ENCODE data around the gene LLGL1.
A peak's percentile ranks its signal among the peaks of the same experiment; 100 is the strongest.

LLGL1 gene

GRCh38 chr17:18225121-18225641, at the start of gene LLGL1:
Gene LLGL1, plus strand, starts transcription at chr17:18225635. Its CDS starts 48 bp downstream, at chr17:18225683.
- ATAC-seq (replicated peaks) = peak; percentile 97 to 98
- Mint-ChIP-seq H3K4me3 (peak within 1 kb of the TSS; percentile 87 to 89), H3K4me1 (peaks cover 11 to 23% of the 10 kb centered on the region in 2 donors), H3K36me3 (peaks cover 0 to 3% of the 10 kb centered on the region in 2 donors), H3K27me3 (no peaks in the 10 kb centered on the region), H3K27ac (peak within 1 kb of the TSS; percentile 79), H3K9me3 (no peaks in the 10 kb centered on the region)
- peak; percentile 88 for DNase-seq

GRCh38 chr17:18176176-18176575, 49.3 kb upstream of the LLGL1 start:
- Mint-ChIP-seq H3K9me3 (no peaks in the 10 kb centered on the region), H3K4me3 (no peak overlapping the region), H3K27ac (peak overlapping the region; percentile 33), H3K4me1 (peaks cover 6 to 10% of the 10 kb centered on the region in 2 donors), H3K36me3 (no peaks in the 10 kb centered on the region), H3K27me3 (no peaks in the 10 kb centered on the region)
- ATAC-seq (replicated peaks) = peak; percentile 89 to 92
- no peak for DNase-seq

- Mint-ChIP-seq H3K36me3 (no peaks in the 10 kb centered on the region), H3K4me3 (no peak overlapping the region), H3K9me3 (no peaks in the 10 kb centered on the region), H3K27me3 (no peaks in the 10 kb centered on the region), H3K4me1 (peaks cover 9 to 15% of the 10 kb centered on the region in 2 donors), H3K27ac (no peak overlapping the region)
- ATAC-seq (replicated peaks) = no peak
- no peak for DNase-seq
These were observed 48.3 kb upstream of the LLGL1 start for GRCh38 chr17:18177133-18177532.

- ATAC-seq (replicated peaks) (no peak), DNase-seq (no peak)
- Mint-ChIP-seq H3K27me3 (no peaks in the 10 kb centered on the region), H3K9me3 (no peaks in the 10 kb centered on the region), H3K4me3 (no peak overlapping the region), H3K36me3 (no peaks in the 10 kb centered on the region), H3K27ac (no peak overlapping the region), H3K4me1 (peaks cover 11 to 21% of the 10 kb centered on the region in 2 donors)
These were observed 47.7 kb upstream of the LLGL1 start for GRCh38 chr17:18177722-18178121.

DNA sequence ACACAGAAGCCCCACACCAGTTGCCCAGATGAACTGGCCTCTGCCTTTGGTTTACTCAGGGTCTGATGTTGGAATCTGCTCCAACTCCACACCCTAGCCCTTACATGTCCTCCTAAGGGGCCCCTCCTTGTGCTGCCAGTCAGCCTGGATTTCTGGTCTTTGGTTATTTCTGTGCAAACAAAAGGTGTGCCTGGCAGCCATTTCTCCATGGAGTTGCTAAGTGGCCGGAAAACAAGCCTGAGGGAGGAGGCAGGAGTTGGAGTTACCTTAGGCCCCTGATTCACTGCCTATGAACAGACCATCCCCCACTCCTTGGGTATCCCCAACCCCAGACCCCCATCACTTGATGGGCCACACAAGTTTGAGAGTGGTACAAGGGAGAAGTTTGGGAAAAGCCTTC, 46.2 kb upstream of the LLGL1 start:
- Mint-ChIP-seq H3K36me3 (no peaks in the 10 kb centered on the region), H3K9me3 (no peaks in the 10 kb centered on the region), H3K27ac (no peak overlapping the region), H3K4me1 (peaks cover 13 to 25% of the 10 kb centered on the region in 2 donors), H3K4me3 (no peak overlapping the region), H3K27me3 (no peaks in the 10 kb centered on the region)
- no peak for DNase-seq
- no peak for ATAC-seq (replicated peaks)

DNA sequence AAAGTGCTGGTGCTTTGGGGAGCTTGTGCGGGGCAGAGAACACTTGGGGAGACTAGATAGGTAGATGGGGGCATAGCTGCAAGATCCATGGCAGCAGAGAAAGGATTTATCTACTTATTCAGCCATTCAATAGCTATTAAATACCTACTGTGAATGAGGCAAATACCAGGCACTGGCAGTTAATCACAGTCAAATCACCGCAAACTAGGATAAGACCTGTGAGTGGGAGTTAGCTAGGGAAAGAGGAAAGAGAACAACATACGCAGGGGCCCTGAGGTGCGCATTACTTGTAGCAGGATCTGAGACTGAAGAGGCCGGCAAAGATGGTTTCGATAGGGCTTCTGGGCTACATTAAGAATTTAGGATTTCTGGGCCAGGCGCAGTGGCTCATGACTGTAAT, 45.6 kb upstream of the LLGL1 start:
- Mint-ChIP-seq H3K27ac (peak overlapping the region; percentile 49), H3K27me3 (no peaks in the 10 kb centered on the region), H3K4me1 (peaks cover 14 to 27% of the 10 kb centered on the region in 2 donors), H3K9me3 (no peaks in the 10 kb centered on the region), H3K4me3 (no peak overlapping the region), H3K36me3 (peaks cover 3 to 4% of the 10 kb centered on the region in 2 donors)
- ATAC-seq (replicated peaks) (no peak), DNase-seq (no peak)

DNA sequence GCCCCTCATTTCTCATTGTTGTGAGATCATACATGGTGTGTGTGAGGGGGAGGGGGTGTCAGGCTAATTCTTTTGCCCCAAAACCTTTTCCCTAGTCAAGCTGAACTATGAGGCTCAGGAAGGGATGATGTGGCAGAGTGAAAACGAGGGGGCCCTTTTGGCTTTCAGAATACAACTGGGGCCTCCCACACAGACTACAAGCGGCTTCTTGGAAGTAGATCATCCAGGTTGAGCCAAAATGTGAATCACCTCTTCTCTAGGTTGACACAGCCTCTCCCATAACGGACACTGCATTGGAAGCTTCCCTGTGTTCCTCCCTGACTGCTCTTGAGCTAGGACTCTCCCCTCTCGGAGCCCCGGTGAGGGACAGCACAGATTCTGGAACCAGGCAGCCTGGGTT, 44.1 kb upstream of the LLGL1 start:
- ATAC-seq (replicated peaks) = no peak
- Mint-ChIP-seq H3K9me3 (no peaks in the 10 kb centered on the region), H3K27ac (peak overlapping the region; percentile 100), H3K27me3 (no peaks in the 10 kb centered on the region), H3K4me1 (peaks cover 16 to 32% of the 10 kb centered on the region in 2 donors), H3K4me3 (peak overlapping the region in 1 of 2 donors; percentile 29), H3K36me3 (peaks cover 10 to 14% of the 10 kb centered on the region in 2 donors)
- DNase-seq = no peak

GRCh38 chr17:18182110-18182977, 43.1 kb upstream of the LLGL1 start:
- H3K4me1 Mint-ChIP-seq = peaks cover 24 to 42% of the 10 kb centered on the region in 2 donors
- no peaks in the 10 kb centered on the region for H3K9me3 Mint-ChIP-seq

DNA sequence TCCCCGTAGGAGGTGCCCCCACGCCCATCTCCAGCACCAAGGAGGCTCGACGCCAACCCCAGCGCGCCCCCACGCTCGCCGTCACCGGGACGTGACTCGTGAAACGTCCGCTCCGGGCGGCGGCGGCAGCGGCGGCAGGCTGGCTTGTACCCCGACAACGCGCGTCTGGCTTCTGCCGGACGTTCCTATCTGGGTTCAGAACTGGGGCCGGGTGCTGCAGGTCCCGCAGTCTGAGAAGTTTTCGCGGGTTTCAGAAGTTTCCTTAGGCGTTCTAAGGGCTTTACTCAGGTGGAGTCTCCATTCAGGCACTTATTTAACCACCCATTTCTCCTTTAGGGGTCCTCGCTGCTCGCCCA, 42.5 kb upstream of the LLGL1 start:
- Mint-ChIP-seq H3K27me3 (no peaks in the 10 kb centered on the region), H3K4me1 (peaks cover 29 to 48% of the 10 kb centered on the region in 2 donors), H3K27ac (peak overlapping the region; percentile 100), H3K36me3 (peaks cover 17 to 26% of the 10 kb centered on the region in 2 donors), H3K4me3 (peak overlapping the region; percentile 85 to 87), H3K9me3 (no peaks in the 10 kb centered on the region)
- DNase-seq = no peak
- peak; percentile 54 to 62 for ATAC-seq (replicated peaks)

More at GRCh38 chr17:18182110-18182977, 43.1 kb upstream of the LLGL1 start:
- peak overlapping the region; percentile 85 to 87 for H3K4me3 Mint-ChIP-seq
- DNase-seq (no peak), ATAC-seq (replicated peaks) (no peak)
- H3K27me3 Mint-ChIP-seq = no peaks in the 10 kb centered on the region
- peak overlapping the region; percentile 100 for H3K27ac Mint-ChIP-seq
- peaks cover 14 to 23% of the 10 kb centered on the region in 2 donors for H3K36me3 Mint-ChIP-seq

- Mint-ChIP-seq H3K27me3 (no peaks in the 10 kb centered on the region), H3K4me1 (peaks cover 35 to 54% of the 10 kb centered on the region in 2 donors), H3K9me3 (no peaks in the 10 kb centered on the region), H3K36me3 (peaks cover 23 to 32% of the 10 kb centered on the region in 2 donors), H3K4me3 (peak within 1 kb of the TSS; percentile 85 to 87), H3K27ac (peak within 1 kb of the TSS; percentile 100)
- ATAC-seq (replicated peaks) (peak; percentile 82 to 90), DNase-seq (peak; percentile 98)
These were observed 41.9 kb upstream of the LLGL1 start, which contains the start of gene ALKBH5 for GRCh38 chr17:18183334-18184142. Gene ALKBH5, plus strand, starts transcription at chr17:18183828. Its CDS starts 416 bp downstream, at chr17:18184244.

- Mint-ChIP-seq H3K27me3 (no peaks in the 10 kb centered on the region), H3K27ac (peak overlapping the region; percentile 100), H3K4me3 (peak overlapping the region; percentile 85 to 87), H3K4me1 (peaks cover 35 to 60% of the 10 kb centered on the region in 2 donors), H3K36me3 (peaks cover 25 to 34% of the 10 kb centered on the region in 2 donors), H3K9me3 (no peaks in the 10 kb centered on the region)
- ATAC-seq (replicated peaks) = peak; percentile 22
- DNase-seq = peak; percentile 37
These were observed 41.0 kb upstream of the LLGL1 start for GRCh38 chr17:18184143-18185031.

DNA sequence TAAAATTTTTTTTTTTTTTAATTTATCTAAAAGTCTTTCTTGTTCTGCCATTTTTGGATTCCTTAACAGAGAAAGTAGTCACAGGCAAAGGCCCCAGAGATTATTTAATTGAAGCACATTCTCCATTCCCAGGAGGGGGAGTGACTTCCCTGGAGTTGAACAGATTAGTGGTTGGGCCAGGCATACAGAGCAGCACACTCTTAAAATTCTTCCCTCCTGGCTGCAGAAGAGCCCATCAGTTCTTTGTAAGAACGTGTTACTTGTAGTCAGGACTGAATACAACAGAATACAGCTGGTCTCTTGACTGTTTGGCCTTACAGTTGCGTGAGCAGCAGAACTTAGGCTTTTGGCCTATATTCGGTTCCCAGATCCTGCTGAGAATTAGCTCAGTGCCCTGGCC, 40.0 kb upstream of the LLGL1 start:
- Mint-ChIP-seq H3K4me1 (peaks cover 39 to 70% of the 10 kb centered on the region in 2 donors), H3K9me3 (no peaks in the 10 kb centered on the region), H3K27ac (peak overlapping the region; percentile 100), H3K36me3 (peaks cover 30 to 38% of the 10 kb centered on the region in 2 donors), H3K4me3 (peak overlapping the region; percentile 85 to 87), H3K27me3 (no peaks in the 10 kb centered on the region)
- ATAC-seq (replicated peaks) (no peak), DNase-seq (no peak)

GRCh38 chr17:18185832-18186626, 39.4 kb upstream of the LLGL1 start:
- no peaks in the 10 kb centered on the region for H3K9me3 Mint-ChIP-seq
- H3K27me3 Mint-ChIP-seq = no peaks in the 10 kb centered on the region
- peaks cover 43 to 76% of the 10 kb centered on the region in 2 donors for H3K4me1 Mint-ChIP-seq
- ATAC-seq (replicated peaks) (no peak), DNase-seq (no peak)
- H3K4me3 Mint-ChIP-seq = peak overlapping the region; percentile 85 to 87
- H3K27ac Mint-ChIP-seq = peak overlapping the region; percentile 76
- H3K36me3 Mint-ChIP-seq = peaks cover 33 to 41% of the 10 kb centered on the region in 2 donors
